Loucy (cell line): Measurements from ENCODE around the gene NDRG3.

Experiments
- CTCF ChIP-seq: fragments of 200-600 bp; sonication (generic); conservative IDR thresholded peaks from 2 replicates; pipeline ENCODE4 v1.5.1; 2014; ENCODE audit warnings: mild to moderate bottlenecking, antibody characterized with exemption, low read length
- EZH2phosphoT487 ChIP-seq: fragments of 200-600 bp; IDR thresholded peaks from 2 replicates; pipeline ENCODE4 v1.6.1; 2018; ENCODE audit warnings: antibody characterized with exemption, mild to moderate bottlenecking, moderate library complexity, borderline replicate concordance

- no peak for TF ChIP-seq CTCF
- TF ChIP-seq EZH2phosphoT487, result no peak
Observed at GRCh38 chr20:36632147-36632486, 113.8 kb downstream of the NDRG3 start.
